Testis (tissue), 2 donors: Measurements from ENCODE around the gene KAT6B.

Experiments used
- POLR2A ChIP-seq: fragments of 450-650 bp; IDR thresholded peaks from one replicate; pipeline ENCODE4 v1.6.1; 2017; ENCODE audit warnings: antibody characterized with exemption, mild to moderate bottlenecking, moderate library complexity
- TF ChIP-seq, protein P1 (sequence below), 3 experiments: fragments of 450-650 bp in 2 of 3; fragments of 200-600 bp in 1 of 3; sonication (generic) in 1 of 3; IDR thresholded peaks; one replicate each; pipeline ENCODE4 v1.5.1; 2016 to 2019; ENCODE audit warnings: antibody characterized with exemption in 3 of 3, mild to moderate bottlenecking in 2 of 3, moderate library complexity in 1 of 3

GRCh38 chr10:75032813-75033212 is 206.4 kb downstream of the KAT6B start:
- TF ChIP-seq, protein P1, sequence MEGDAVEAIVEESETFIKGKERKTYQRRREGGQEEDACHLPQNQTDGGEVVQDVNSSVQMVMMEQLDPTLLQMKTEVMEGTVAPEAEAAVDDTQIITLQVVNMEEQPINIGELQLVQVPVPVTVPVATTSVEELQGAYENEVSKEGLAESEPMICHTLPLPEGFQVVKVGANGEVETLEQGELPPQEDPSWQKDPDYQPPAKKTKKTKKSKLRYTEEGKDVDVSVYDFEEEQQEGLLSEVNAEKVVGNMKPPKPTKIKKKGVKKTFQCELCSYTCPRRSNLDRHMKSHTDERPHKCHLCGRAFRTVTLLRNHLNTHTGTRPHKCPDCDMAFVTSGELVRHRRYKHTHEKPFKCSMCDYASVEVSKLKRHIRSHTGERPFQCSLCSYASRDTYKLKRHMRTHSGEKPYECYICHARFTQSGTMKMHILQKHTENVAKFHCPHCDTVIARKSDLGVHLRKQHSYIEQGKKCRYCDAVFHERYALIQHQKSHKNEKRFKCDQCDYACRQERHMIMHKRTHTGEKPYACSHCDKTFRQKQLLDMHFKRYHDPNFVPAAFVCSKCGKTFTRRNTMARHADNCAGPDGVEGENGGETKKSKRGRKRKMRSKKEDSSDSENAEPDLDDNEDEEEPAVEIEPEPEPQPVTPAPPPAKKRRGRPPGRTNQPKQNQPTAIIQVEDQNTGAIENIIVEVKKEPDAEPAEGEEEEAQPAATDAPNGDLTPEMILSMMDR (IDR thresholded peaks at IDR 0.05) = no peak
- no peak for TF ChIP-seq POLR2A
